Gastrocnemius medialis (tissue), 4 donors: ENCODE measurements around the gene ZFP62. TPM values are rescaled to one million over a fixed set of nuclear protein-coding genes. Genes with fewer than 3 reads are reported as not detected.
"Not testable (repeated sequence)": the region's sequence is repeated elsewhere in the genome, so short reads cannot be mapped to it uniquely, and the experiment has no call there.

Experiments used
- ATAC-seq, 2 donors: fragments of 150-250 bp; one replicate each; pipeline ENCODE4 v1.9.1; 2016
- DNase-seq, 2 donors: peaks; one replicate each; pipeline ENCODE4 v3.0.0-alpha.2; 2019
- H3K27ac ChIP-seq, 4 donors: fragments of 200-600 bp; sonication (generic); 1 replicate in 1 of 4; 2 replicates in 3 of 4; pipeline ENCODE4 v1.5.1; 2016 to 2018; ENCODE audit warnings: mild to moderate bottlenecking in 2 of 4, moderate library complexity in 1 of 4
- H3K27me3 ChIP-seq, 3 donors: fragments of 200-600 bp; sonication (generic) in 2 of 3; 1 replicate in 1 of 3; 2 replicates in 2 of 3; pipeline versions ENCODE4 v1.5.1 to v1.6.0; 2016 to 2019; ENCODE audit warnings: mild to moderate bottlenecking in 1 of 3, moderate library complexity in 1 of 3
- H3K36me3 ChIP-seq, 2 donors: fragments of 200-600 bp; sonication (generic) in 1 of 2; one replicate each; pipeline ENCODE4 v1.5.1; 2017 to 2018
- H3K4me1 ChIP-seq, 2 donors: fragments of 200-600 bp; sonication (generic) in 1 of 2; one replicate each; pipeline ENCODE4 v1.5.1; 2016 to 2017; ENCODE audit warnings: mild to moderate bottlenecking in 2 of 2
- H3K4me3 ChIP-seq, 4 donors: fragments of 200-600 bp; sonication (generic) in 3 of 4; 1 replicate in 1 of 4; 2 replicates in 3 of 4; pipeline ENCODE4 v1.5.1; 2016 to 2019; ENCODE audit warnings: mild to moderate bottlenecking in 2 of 4
- H3K9me3 ChIP-seq, 3 donors: fragments of 200-600 bp; sonication (generic) in 2 of 3; 1 replicate in 1 of 3; 2 replicates in 2 of 3; pipeline ENCODE4 v1.5.1; 2016 to 2019
- CTCF ChIP-seq, 5 experiments: fragments of 450-650 bp in 3 of 5; fragments of 200-600 bp in 2 of 5; sonication (generic) in 2 of 5; IDR thresholded peaks in 4 of 5; conservative IDR thresholded peaks in 1 of 5; 1 replicate in 4 of 5; 2 replicates in 1 of 5; pipeline ENCODE4 v1.5.1; 2016 to 2019; ENCODE audit warnings: antibody characterized with exemption in 5 of 5, mild to moderate bottlenecking in 3 of 5, moderate library complexity in 3 of 5
- POLR2A ChIP-seq, 2 donors: fragments of 450-650 bp; IDR thresholded peaks; one replicate each; pipeline ENCODE4 v1.6.1; 2017; ENCODE audit warnings: antibody characterized with exemption in 2 of 2, mild to moderate bottlenecking in 2 of 2, moderate library complexity in 2 of 2
- in situ Hi-C, 4 donors: fragments of 200-750 bp; cut with MboI; loops; one replicate each; pipeline versions ENCODE4 v1.15.0 to v1.8.0; 2017; ENCODE audit warnings: low sequenced_read_pairs in 4 of 4
- intact Hi-C: fragments of 100-400 bp; cut with DNase I; formaldehyde crosslinking; loops from one replicate; pipeline ENCODE4 v1.15.1; 2023; ENCODE audit warnings: low total_unique reads
- total RNA-seq, 4 donors: library from RNA; depleted of rRNA; stranded (reverse); fragments of >200 nt; gene quantifications; one replicate each; pipeline versions ENCODE4 v1.1.0 to v1.2.3, GENCODE V29; 2016

The ZFP62 gene
- total RNA-seq, 4 donors from 2014 or later: 8.9 to 14.7 (median 10.2) TPM

GRCh38 chr5:180831139-180832093 is 29.7 kb downstream of the ZFP62 start:
- in situ Hi-C loops: no loop called here
- Histone ChIP-seq H3K4me3 (peak overlapping the region; percentile 68 to 98 (median 83)), H3K4me1 (peaks cover 26 to 30% of the 10 kb centered on the region in 2 donors), H3K9me3 (no peaks in the 10 kb centered on the region), H3K36me3 (peaks cover 0 to 24% of the 10 kb centered on the region in 2 donors), H3K27me3 (no peaks in the 10 kb centered on the region), H3K27ac (peak overlapping the region; percentile 90 to 98 (median 96))
- ATAC-seq (peak; percentile 88 to 91), DNase-seq (peak; percentile 73 to 81)
- TF ChIP-seq CTCF (IDR thresholded peaks at IDR 0.05 in 4 of 5, conservative IDR thresholded peaks at IDR 0.05 in 1 of 5): peak in 4 of 5 experiments; percentile 7 to 49 (median 36)
- TF ChIP-seq POLR2A (IDR thresholded peaks at IDR 0.05): peak; percentile 79 to 82
- intact Hi-C loops: loop anchor here (1.0 to 2.0 kb wide), 4 partner anchors 21 to 47 kb away; partner anchors contain the start of genes MGAT1 and ZFP62

DNA sequence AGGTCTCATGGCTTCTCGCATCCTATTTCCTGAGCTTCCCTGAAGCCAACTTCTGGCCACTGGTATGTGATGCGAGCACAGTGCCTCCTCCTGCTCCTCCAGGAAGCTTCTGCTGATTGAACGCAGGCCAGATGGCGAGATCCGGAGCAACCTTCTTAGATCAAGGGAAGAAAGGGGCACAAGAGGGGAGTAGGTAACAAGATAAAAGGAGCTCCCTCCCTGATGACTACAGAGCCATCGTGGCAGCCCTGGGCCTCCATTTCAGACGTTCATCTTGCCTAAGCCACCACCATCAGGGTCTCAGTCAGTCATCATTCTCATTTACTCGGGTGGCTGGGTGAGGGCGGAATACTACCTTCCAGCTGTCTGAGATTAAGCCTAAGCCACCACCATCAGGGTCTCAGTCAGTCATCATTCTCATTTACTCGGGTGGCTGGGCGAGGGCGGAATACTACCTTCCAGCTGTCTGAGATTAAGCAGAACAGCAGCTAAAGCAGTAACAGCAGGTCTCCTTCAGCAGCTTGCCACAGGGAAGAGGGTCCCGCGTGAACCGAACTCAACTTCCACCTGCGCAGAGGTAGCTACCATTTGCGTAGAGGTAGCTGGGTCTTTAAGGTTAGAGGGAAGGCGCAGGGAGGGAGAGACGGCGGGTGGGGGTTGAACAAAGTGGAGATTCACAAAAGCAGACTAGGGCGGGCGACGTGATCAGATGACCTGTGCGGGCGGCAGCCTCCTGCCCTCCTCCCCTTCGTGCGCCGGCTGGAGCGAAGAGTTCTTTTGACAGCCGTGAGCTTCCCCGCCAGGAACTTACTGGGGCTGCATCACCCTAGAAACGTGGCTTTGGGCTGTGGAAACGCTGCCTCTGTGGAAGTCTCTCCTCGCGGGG is 30.6 kb downstream of the ZFP62 start:
- in situ Hi-C loops: no loop called here
- DNase-seq (peak; percentile 64 to 69), ATAC-seq (peak; percentile 72 to 77)
- no peaks in the 10 kb centered on the region for H3K27me3 ChIP-seq
- intact Hi-C loops: loop anchor here (1.0 to 2.0 kb wide), 4 partner anchors 20 to 46 kb away; partner anchors contain the start of genes MGAT1 and ZFP62
- H3K9me3 ChIP-seq: no peaks in the 10 kb centered on the region
- H3K4me1 ChIP-seq: peaks cover 26 to 37% of the 10 kb centered on the region in 2 donors
- TF ChIP-seq POLR2A (IDR thresholded peaks at IDR 0.05): no peak
- TF ChIP-seq CTCF (IDR thresholded peaks at IDR 0.05 in 4 of 5, conservative IDR thresholded peaks at IDR 0.05 in 1 of 5): no peak
- H3K36me3 ChIP-seq: peaks cover 0 to 14% of the 10 kb centered on the region in 2 donors
- H3K27ac ChIP-seq: peak overlapping the region; percentile 90 to 98 (median 96)
- peak overlapping the region; percentile 68 to 98 (median 83) for H3K4me3 ChIP-seq

GRCh38 chr5:180829726-180830125 is 31.4 kb downstream of the ZFP62 start:
- H3K27ac ChIP-seq: peak overlapping the region; percentile 90 to 98 (median 96)
- peak overlapping the region; percentile 68 to 98 (median 83) for H3K4me3 ChIP-seq
- no peaks in the 10 kb centered on the region for H3K27me3 ChIP-seq
- peaks cover 0 to 7% of the 10 kb centered on the region in 2 donors for H3K36me3 ChIP-seq
- no peaks in the 10 kb centered on the region for H3K9me3 ChIP-seq
- H3K4me1 ChIP-seq: peaks cover 32 to 37% of the 10 kb centered on the region in 2 donors
- ATAC-seq (no peak), DNase-seq (no peak)
- no peak for TF ChIP-seq CTCF (IDR thresholded peaks at IDR 0.05 in 4 of 5, conservative IDR thresholded peaks at IDR 0.05 in 1 of 5)
- no peak for TF ChIP-seq POLR2A (IDR thresholded peaks at IDR 0.05)
- intact Hi-C loops (loop anchor here (2.0 kb wide), 2 partner anchors 19 to 31 kb away; partner anchors contain the start of gene ZFP62), in situ Hi-C loops (no loop called here)

DNA sequence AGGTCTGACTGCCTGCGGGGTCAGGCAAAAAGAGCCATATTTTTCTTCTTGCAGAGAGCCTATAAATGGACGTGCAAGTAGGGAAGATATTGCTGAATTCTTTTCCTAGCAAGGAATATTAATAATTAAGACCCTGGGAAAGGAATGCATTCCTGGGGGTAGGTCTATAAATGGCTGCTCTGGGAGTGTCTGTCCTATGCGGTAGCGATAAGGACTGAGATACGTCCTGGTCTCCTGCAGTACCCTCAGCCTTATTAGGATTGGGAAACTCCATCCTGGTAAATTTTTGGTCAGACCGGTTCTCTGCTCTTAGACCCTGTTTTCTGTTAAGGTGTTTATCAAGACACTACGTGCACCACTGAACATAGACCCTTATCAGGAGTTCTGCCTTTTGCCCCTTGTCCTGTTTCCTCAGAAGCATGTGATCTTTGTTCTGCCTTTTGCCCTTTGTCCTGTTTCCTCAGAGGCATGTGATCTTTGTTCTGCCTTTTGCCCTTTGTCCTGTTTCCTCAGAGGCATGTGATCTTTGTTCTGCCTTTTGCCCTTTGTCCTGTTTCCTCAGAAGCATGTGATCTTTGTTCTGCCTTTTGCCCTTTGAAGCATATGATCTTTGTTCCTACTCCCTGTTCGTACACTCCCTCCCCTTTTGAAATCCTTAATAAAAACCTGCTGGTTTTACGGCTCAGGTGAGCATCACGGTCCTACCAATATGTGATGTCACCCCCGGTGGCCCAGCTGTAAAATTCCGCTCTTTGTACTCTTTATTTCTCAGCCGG is 32.1 kb downstream of the ZFP62 start:
- H3K36me3 ChIP-seq, DNase-seq, in situ Hi-C loops, H3K27me3 ChIP-seq, intact Hi-C loops, H3K9me3 ChIP-seq, ATAC-seq: not testable (repeated sequence)
- Histone ChIP-seq H3K4me3 (peak overlapping the region in 1 of 4 donors; percentile 98), H3K27ac (peak overlapping the region; percentile 90 to 98 (median 96)), H3K4me1 (peaks cover 39% of the 10 kb centered on the region in 2 donors)

- H3K27me3 ChIP-seq, ATAC-seq: not testable (repeated sequence)
Measured at GRCh38 chr5:180827374-180827773, 33.7 kb downstream of the ZFP62 start.

More at GRCh38 chr5:180827374-180827773, 33.7 kb downstream of the ZFP62 start:
- H3K27ac ChIP-seq, intact Hi-C loops, H3K36me3 ChIP-seq, in situ Hi-C loops, DNase-seq, H3K4me3 ChIP-seq, H3K9me3 ChIP-seq: not testable (repeated sequence)
- H3K4me1 ChIP-seq: peaks cover 35 to 36% of the 10 kb centered on the region in 2 donors
